GM12865 (cell line): ENCODE data around the gene ENAH.

Source experiments
- DNase-seq: peaks from one replicate; pipeline ENCODE4 v3.0.0; 2010; ENCODE audit warnings: low read depth
- H3K4me3 ChIP-seq: 2 replicates; pipeline ENCODE4 v1.5.1; 2011; ENCODE audit warnings: mild to moderate bottlenecking, low read depth, low read length, control low read depth
- TF ChIP-seq, protein P1 (sequence below): IDR thresholded peaks from 2 replicates; pipeline ENCODE4 v1.5.1; 2011; ENCODE audit warnings: low read length, control low read depth, low read depth, inconsistent platforms; ENCODE audit not compliant: insufficient read depth; ENCODE audit errors: missing control alignments

The ENAH gene

DNA sequence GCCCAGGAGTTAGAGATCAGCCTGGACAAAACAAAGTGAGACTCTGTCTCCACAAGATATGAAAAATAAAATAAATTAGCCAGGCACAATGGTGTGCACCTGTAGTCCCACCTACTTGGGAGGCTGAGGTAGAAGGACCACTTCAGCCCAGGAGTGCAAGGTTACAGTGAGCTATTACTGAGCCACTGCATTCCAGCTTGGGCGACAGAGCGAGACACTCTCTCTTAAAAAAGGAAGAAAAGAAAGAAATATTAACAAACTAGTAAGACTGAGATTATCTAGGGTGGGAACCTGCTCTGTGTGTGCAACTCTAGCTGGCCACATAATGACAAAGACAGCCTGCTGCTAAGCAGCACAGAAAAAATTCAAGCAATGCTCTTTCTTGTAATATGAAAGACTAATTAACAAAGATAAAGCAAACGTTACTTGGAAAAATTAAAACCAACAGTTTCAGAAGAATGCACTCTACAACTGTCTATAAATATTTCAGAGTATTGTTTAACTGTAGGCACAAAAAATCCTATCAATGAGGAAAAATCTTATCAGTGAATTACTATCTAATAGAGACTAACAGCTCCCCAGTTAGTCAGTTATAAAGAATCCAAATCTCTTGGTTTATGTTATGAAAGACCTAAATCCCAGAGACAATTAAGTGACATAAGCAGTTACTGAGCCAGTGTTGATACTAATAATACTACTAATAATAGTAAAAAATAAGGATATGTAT lies 74.5 kb downstream of the ENAH start:
- TF ChIP-seq, protein P1, sequence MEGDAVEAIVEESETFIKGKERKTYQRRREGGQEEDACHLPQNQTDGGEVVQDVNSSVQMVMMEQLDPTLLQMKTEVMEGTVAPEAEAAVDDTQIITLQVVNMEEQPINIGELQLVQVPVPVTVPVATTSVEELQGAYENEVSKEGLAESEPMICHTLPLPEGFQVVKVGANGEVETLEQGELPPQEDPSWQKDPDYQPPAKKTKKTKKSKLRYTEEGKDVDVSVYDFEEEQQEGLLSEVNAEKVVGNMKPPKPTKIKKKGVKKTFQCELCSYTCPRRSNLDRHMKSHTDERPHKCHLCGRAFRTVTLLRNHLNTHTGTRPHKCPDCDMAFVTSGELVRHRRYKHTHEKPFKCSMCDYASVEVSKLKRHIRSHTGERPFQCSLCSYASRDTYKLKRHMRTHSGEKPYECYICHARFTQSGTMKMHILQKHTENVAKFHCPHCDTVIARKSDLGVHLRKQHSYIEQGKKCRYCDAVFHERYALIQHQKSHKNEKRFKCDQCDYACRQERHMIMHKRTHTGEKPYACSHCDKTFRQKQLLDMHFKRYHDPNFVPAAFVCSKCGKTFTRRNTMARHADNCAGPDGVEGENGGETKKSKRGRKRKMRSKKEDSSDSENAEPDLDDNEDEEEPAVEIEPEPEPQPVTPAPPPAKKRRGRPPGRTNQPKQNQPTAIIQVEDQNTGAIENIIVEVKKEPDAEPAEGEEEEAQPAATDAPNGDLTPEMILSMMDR: no peak
- no peak for DNase-seq
- H3K4me3 ChIP-seq: no peak overlapping the region

DNA sequence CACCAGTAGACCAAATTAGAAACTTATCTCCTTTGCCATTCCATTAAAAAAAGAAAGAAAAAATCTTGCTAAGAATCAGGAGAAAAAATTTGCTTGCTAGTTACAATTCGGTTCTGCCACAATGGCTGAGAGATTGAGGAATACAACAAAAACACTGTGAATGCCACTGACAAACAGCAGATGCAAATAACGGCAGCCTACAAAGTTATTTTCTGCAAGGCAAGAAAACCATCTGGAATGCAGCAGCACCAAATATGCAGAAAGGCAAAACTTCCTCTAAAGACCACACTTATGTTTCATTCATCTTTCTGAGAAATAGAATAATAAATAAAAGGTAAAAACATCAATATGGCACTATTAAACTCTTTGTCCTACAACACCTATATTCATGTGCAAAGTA lies 75.7 kb downstream of the ENAH start:
- TF ChIP-seq, protein P1: no peak
- H3K4me3 ChIP-seq: no peak overlapping the region

DNA sequence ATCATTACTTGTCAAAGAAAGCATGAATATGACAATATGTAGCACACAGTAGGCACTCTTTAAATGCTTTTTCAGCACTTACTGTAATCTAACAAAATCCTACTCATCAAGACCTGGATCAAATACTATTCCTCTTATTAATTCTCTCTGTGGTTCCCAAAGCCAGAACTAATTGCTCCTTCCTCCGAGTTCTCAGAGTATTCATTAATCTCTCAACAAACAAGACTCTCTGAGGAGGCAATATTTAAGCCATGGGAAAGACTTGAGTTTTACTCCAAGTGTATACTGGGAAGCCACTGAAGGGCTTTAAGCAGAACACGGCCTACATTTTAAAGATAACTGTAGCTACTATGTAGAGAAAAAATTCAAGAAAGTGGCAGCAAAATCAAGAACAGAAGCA lies 79.7 kb downstream of the ENAH start:
- TF ChIP-seq, protein P1: no peak
- no peak overlapping the region for H3K4me3 ChIP-seq
- DNase-seq: no peak

More for the DNA sequence above, 75.7 kb downstream of the ENAH start:
- DNase-seq: no peak

DNA sequence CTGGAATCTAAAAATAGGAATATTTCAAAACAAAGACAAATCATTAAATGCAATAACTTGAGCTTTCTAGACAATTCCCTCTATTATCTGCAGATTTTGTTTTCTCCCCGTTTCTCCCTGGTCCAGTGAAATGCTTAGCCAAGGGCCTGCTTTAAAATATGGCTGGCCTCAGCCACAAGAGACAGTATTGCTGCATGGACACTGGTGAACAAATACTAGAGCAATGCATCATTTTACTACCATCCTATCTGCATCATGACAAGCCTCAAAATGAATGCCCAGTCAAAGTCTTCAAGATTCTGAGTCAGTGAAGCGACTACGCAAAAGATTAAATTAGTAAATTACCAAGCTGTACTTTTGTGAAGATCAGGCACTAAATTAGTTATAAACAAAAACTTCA lies 80.5 kb downstream of the ENAH start:
- no peak for DNase-seq
- TF ChIP-seq, protein P1: no peak
- no peak overlapping the region for H3K4me3 ChIP-seq

DNA sequence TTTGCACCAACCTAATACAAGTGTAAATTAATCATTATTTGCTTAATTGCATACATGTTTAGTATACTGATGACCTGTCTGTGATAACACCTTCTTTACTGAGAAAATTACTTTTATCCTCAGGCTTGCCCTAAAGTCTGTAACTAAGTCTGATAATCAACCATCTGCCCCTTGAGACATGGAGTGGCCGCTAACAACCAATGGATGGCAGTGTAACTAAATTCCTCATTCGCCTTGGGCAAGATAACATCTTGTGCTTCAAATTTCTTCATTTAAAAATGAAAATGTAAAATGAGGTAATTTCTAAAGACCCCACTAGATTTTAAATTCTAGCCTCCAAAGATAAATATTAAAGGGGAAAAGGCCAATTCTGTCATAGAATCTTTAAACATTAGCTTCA lies 85.1 kb downstream of the ENAH start:
- no peak overlapping the region for H3K4me3 ChIP-seq
- TF ChIP-seq, protein P1: no peak
- no peak for DNase-seq

DNA sequence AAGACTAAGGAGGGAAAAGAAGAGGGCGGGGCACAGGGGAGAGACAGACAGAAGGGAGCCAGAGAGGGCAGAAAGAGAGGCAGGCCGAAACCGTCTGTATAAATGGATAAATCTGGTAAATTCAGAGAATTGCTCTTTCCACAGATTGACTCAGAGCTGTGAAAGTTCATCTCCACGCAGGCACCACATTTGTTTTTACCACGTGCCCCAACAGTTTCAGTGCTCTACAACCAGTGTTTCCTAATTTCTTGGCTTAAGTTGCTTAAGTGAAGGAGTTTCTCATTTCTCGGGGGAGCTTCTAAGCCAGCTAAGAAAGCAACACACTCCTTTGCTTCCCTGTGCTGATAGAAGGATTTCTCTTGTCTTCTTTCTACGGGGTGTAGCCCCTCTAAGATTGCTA lies 87.1 kb downstream of the ENAH start:
- DNase-seq: no peak

More for the DNA sequence above, 87.1 kb downstream of the ENAH start:
- no peak overlapping the region for H3K4me3 ChIP-seq
- TF ChIP-seq, protein P1: no peak
